Erythroblast (primary cell): ENCODE measurements around the gene ABCA5.

Experiments
- GATA1 ChIP-seq: IDR thresholded peaks from 2 replicates; pipeline ENCODE4 v1.6.1; 2011; ENCODE audit warnings: low read depth, mild to moderate bottlenecking, control low read depth, low read length, moderate library complexity
- POLR2A ChIP-seq: IDR thresholded peaks from 2 replicates; pipeline ENCODE4 v1.6.1; 2011; ENCODE audit warnings: mild to moderate bottlenecking, low read length

DNA sequence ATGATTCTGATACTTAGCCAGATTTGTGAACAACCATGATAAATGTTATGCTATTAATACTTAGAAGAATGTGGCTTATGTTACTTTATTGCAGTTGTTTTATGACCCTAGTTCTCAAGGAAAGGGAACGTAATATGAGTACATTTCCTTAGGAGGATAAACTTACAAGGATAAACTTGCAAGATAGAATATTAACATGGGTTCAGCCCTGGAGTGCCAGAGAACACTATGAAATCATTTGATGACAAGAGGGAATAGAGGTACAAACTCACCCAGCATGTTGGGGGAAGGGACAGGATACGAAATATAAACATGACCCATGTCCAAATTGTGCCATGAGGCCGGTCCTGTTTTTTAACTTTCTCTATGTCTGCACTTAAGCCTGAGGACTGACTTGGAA lies 13.0 kb upstream of the ABCA5 start:
- TF ChIP-seq POLR2A (no peak), GATA1 (no peak)
